Endodermal cell (in vitro differentiated cells): ENCODE data around the gene PTPN21. TPM values are rescaled to one million over a fixed set of nuclear protein-coding genes. Genes with fewer than 3 reads are reported as not detected.

Experiments used
- DNase-seq: peaks from one replicate; pipeline ENCODE4 v3.0.0-alpha.2; 2017
- H3K27ac ChIP-seq: 2 replicates; pipeline ENCODE4 v1.5.1; 2013; ENCODE audit warnings: mild to moderate bottlenecking, low read depth, low read length, moderate library complexity
- H3K27me3 ChIP-seq: 2 replicates; pipeline ENCODE4 v1.6.1; 2013; ENCODE audit warnings: mild to moderate bottlenecking, low read length, moderate library complexity; ENCODE audit not compliant: insufficient read depth, control insufficient read depth, poor library complexity, severe bottlenecking
- H3K36me3 ChIP-seq: 2 replicates; pipeline ENCODE4 v1.7.0; 2013; ENCODE audit warnings: mild to moderate bottlenecking, low read length, moderate library complexity; ENCODE audit not compliant: control insufficient read depth, insufficient read depth
- H3K4me1 ChIP-seq: one replicate; pipeline ENCODE4 v1.7.0; 2013; ENCODE audit warnings: low read length; ENCODE audit not compliant: control insufficient read depth, insufficient read depth
- H3K4me3 ChIP-seq: 2 replicates; pipeline ENCODE4 v1.5.1; 2013; ENCODE audit warnings: mild to moderate bottlenecking, low read length, moderate library complexity
- H3K9ac ChIP-seq: 2 replicates; pipeline ENCODE4 v1.6.1; 2013; ENCODE audit warnings: mild to moderate bottlenecking, low read length, moderate library complexity; ENCODE audit not compliant: poor library complexity, severe bottlenecking; ENCODE audit errors: extremely low read depth
- H3K9me3 ChIP-seq: 2 replicates; pipeline ENCODE4 v1.6.1; 2013; ENCODE audit warnings: mild to moderate bottlenecking, low read length, moderate library complexity; ENCODE audit not compliant: control insufficient read depth
- H3K27ac Mint-ChIP-seq: 2 replicates; pipeline ENCODE4 v1.8.0; 2020; ENCODE audit warnings: mixed read lengths
- H3K27me3 Mint-ChIP-seq: 2 replicates; pipeline ENCODE4 v1.8.0; 2021; ENCODE audit warnings: mild to moderate bottlenecking, mixed read lengths; ENCODE audit not compliant: insufficient read depth
- H3K36me3 Mint-ChIP-seq: 2 replicates; pipeline ENCODE4 v1.8.0; 2020; ENCODE audit warnings: low read depth, mixed read lengths
- H3K4me1 Mint-ChIP-seq: 2 replicates; pipeline ENCODE4 v1.8.0; 2020; ENCODE audit warnings: mixed read lengths
- H3K4me3 Mint-ChIP-seq: 2 replicates; pipeline ENCODE4 v1.8.0; 2020; ENCODE audit warnings: mild to moderate bottlenecking, moderate library complexity, mixed read lengths
- H3K9me3 Mint-ChIP-seq: 2 replicates; pipeline ENCODE4 v1.8.0; 2020; ENCODE audit warnings: mild to moderate bottlenecking, mixed read lengths
- CTCF ChIP-seq: fragments of 200-600 bp; sonication (generic); conservative IDR thresholded peaks from 2 replicates; pipeline ENCODE4 v1.5.0; 2021; ENCODE audit warnings: antibody characterized with exemption, mild to moderate bottlenecking
- WGBS, 2 experiments: methylation state at CpG; one replicate each; pipeline versions ENCODE4 v1.1.5 to v1.1.7; 2013; ENCODE audit warnings: missing lambda C conversion rate in 2 of 2, mixed read lengths in 1 of 2; ENCODE audit not compliant: insufficient coverage in 1 of 2, insufficient read length in 1 of 2; 5-methylcytosine and 5-hydroxymethylcytosine counted together
- total RNA-seq, 2 donors: library from RNA; stranded (reverse); fragmentation: NEBNext Ultra II Directional in 1 of 2; extraction: Animal tissue kit (Norgen Biotek cat#: 25700) in 1 of 2; gene quantifications; 2 replicates in 1 of 2; 3 replicates in 1 of 2; pipeline ENCODE4 v1.2.1, GENCODE V29; 2021

PTPN21 gene
- total RNA-seq, 2 donors from 2014 or later, result 23.8 to 45.5 TPM

GRCh38 chr14:88563845-88564244 is 9.0 kb upstream of the PTPN21 start:
- Mint-ChIP-seq H3K4me3 (peak overlapping the region; percentile 76), H3K9me3 (no peaks in the 10 kb centered on the region), H3K4me1 (peaks cover 9% of the 10 kb centered on the region), H3K36me3 (peaks cover 27% of the 10 kb centered on the region), H3K27ac (peak overlapping the region; percentile 89), H3K27me3 (no peaks in the 10 kb centered on the region)
- Histone ChIP-seq H3K36me3 (peaks cover 36% of the 10 kb centered on the region), H3K9me3 (no peaks in the 10 kb centered on the region), H3K27ac (no peak overlapping the region), H3K9ac (peak overlapping the region; percentile 85), H3K4me3 (peak overlapping the region; percentile 96), H3K4me1 (no peaks in the 10 kb centered on the region), H3K27me3 (no peaks in the 10 kb centered on the region)
- WGBS, 2 experiments, result 20 to 32% methylated on average over 1 to 7 of the region's 7 CpGs
- TF ChIP-seq CTCF, result no peak
- DNase-seq, result no peak

- peak within 1 kb of the TSS; percentile 96 for H3K4me3 ChIP-seq
- H3K27me3 ChIP-seq, result no peaks in the 10 kb centered on the region
- H3K27me3 Mint-ChIP-seq, result no peaks in the 10 kb centered on the region
- peaks cover 9% of the 10 kb centered on the region for H3K4me1 Mint-ChIP-seq
- peak within 1 kb of the TSS; percentile 93 for H3K27ac ChIP-seq
- DNase-seq, result peak; percentile 95
- H3K9me3 ChIP-seq, result no peaks in the 10 kb centered on the region
- peaks cover 20% of the 10 kb centered on the region for H3K36me3 Mint-ChIP-seq
- peak within 1 kb of the TSS; percentile 93 for H3K27ac Mint-ChIP-seq
- no peaks in the 10 kb centered on the region for H3K4me1 ChIP-seq
- TF ChIP-seq CTCF, result no peak
- peak within 1 kb of the TSS; percentile 76 for H3K4me3 Mint-ChIP-seq
- peak within 1 kb of the TSS; percentile 85 for H3K9ac ChIP-seq
- H3K36me3 ChIP-seq, result peaks cover 28% of the 10 kb centered on the region
- WGBS, 2 experiments, result 0% methylated on average over 24 to 99 of the region's 99 CpGs
- no peaks in the 10 kb centered on the region for H3K9me3 Mint-ChIP-seq
Observed at GRCh38 chr14:88562831-88563686, 8.3 kb upstream of the PTPN21 start, which contains the start of gene ZC3H14. ZC3H14 (plus strand) TSS chr14:88563037; CDS start chr14:88563134, 97 bp downstream.

GRCh38 chr14:88562532-88562830 is 7.7 kb upstream of the PTPN21 start:
- Histone ChIP-seq H3K4me3 (peak overlapping the region; percentile 96), H3K4me1 (no peaks in the 10 kb centered on the region), H3K36me3 (peaks cover 22% of the 10 kb centered on the region), H3K27ac (no peak overlapping the region), H3K9me3 (no peaks in the 10 kb centered on the region), H3K9ac (no peak overlapping the region), H3K27me3 (no peaks in the 10 kb centered on the region)
- WGBS, 2 experiments, result 56 to 65% methylated on average over 4 to 5 of the region's 5 CpGs
- DNase-seq, result no peak
- H3K4me3 Mint-ChIP-seq, result peak overlapping the region; percentile 76
- no peaks in the 10 kb centered on the region for H3K27me3 Mint-ChIP-seq
- peaks cover 9% of the 10 kb centered on the region for H3K4me1 Mint-ChIP-seq
- H3K36me3 Mint-ChIP-seq, result peaks cover 15% of the 10 kb centered on the region
- TF ChIP-seq CTCF, result no peak
- peak overlapping the region; percentile 84 for H3K27ac Mint-ChIP-seq
- no peaks in the 10 kb centered on the region for H3K9me3 Mint-ChIP-seq
